HG03521 (cell line): ENCODE measurements around the gene WASF1.
A peak's percentile ranks its signal among the peaks of the same experiment; 100 is the strongest.

Experiments used
- ATAC-seq: cut with Tn5 transposase; IDR thresholded peaks from one replicate; pipeline ENCODE4 v1.9.1; 2021; ENCODE audit warnings: mild to moderate bottlenecking, moderate library complexity; ENCODE audit not compliant: unreplicated experiment

The WASF1 gene

DNA sequence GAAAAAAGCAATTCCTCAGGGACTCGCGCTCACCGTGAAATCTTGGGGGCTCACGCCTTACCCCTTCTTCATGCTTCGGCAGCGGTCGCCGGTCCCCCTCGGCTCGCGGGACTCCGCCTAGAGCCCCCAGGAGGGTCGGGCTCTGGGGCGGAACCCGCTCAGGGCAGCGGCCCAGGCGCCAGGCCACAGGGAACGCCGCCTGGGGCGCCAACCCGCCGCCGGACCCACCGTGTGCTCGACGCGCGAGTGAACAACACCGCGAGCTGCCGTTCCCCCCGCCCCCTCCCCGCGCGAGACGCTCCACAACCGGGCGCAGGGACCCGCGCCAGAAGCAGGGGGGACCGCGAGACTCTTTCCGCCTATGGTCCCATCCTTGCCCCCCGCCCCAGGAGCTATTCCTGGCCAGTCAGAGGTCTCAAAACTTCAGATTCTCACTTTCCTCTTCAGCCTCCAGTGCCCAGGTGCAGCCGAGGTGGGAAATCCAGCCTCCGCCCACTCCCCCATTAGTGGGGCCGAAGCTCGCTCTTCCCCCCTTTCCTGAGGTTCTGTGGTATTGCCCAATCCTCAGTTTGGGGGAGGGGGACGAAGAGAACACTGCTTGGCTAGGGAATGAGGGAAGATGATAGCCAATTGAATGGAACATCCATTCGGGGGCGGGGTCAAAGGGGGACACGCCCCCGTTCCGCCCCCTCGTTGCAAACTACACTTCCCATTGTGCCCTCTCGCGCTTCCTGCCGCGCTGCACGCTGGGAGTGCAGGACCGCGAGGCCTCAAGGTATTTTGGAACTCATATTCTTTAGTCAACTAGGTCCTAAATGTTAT lies at the start of gene WASF1:
WASF1 (minus strand) TSS at position 265 of the 822 bp plus-strand sequence. CDS start 52,069 bp downstream, outside the sequence.
- ATAC-seq = peak; percentile 93

DNA sequence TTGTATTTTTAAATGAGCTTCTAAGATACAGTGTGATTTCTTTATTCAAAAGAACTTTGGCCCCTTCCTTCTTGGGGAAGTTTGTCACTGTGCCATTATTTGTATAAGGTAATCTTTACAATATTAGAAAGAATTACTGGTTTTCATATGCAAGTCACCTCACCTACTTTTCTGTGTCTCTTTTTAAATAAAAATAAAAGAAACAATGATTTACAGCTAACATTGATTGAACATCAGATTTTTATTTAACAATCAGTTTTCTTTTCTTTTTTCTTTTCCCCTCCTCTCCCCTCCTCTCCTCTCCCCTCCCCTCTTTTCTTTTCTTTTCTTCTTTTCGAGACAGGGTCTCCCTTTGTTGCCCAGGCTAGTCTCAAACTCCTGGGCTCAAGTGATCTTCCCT lies 46.8 kb upstream of the WASF1 start:
- no peak for ATAC-seq

DNA sequence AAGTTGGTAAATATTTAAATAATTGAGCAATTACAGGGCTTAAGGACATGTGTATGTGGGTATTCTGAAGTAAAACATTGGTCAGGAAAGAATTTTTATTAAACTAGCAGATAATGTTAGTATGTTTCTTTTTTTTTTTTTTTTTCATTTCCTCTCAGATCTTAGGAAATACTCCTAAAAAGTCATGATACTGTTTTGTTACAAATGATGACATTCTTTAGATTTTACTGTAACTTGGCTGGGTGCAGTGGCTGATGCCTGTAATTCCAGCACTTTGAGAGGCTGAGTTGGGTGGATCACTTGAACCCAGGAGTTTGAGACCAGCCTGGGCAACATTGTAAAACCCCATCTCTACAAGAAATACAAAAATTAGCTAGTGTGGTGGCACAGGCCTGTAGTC lies 42.3 kb upstream of the WASF1 start:
- ATAC-seq = no peak

DNA sequence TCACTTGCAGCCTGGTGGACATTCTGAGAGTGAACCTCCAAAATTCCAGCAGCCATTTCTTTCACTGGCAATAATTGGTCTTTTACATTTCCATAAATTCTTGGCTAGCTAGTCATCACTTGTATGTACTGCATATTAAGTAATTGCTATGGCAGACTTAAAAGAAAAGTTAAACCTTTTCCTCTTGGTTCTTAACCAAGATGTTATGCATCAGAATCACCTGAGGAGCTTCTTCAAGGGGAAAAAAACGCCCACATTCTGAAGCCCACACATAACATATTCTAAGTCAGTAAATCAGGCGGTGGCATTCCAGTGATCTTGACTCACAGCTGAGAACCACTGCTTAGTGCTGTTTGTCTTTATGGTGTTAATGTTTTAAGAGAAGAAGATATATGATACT lies 37.8 kb upstream of the WASF1 start:
- ATAC-seq = no peak

DNA sequence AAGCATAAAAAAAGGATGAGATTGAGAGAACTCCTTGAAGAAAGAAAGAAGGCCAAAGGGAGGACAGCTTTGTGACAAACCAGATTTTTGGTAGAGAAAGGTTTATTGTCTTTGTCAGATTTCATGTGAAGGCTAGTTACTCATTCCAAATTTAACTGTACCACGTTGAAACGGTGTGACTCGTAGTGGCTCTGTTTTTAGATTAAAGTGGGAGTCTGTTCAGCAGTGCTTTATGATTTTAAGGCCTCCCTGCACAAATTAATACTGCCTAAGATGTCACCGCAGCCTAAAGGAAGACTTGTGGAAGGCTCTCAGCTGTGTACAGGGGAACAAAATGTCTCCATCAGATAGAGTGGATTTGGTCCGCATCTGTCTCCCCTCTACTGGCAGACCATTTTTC lies 36.7 kb upstream of the WASF1 start:
- no peak for ATAC-seq

DNA sequence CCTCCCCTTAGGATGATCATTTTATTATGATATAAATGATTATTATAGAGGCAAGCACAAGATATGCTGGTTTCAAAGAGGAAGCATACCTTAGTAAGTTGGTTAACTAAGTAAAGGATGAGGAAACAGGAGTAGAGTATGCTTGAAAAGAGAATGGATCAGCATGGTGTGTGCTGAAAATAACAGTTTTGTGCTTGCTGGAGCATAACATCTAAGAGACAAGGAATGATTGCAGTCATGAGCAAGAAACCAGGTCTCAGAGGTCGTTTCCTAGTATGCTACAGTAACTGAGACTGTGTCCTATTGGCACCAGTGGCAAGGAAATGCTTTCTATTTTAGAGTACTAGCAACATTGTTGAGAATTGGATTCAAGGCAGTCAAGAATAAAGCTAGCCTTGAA lies 34.9 kb upstream of the WASF1 start:
- no peak for ATAC-seq

DNA sequence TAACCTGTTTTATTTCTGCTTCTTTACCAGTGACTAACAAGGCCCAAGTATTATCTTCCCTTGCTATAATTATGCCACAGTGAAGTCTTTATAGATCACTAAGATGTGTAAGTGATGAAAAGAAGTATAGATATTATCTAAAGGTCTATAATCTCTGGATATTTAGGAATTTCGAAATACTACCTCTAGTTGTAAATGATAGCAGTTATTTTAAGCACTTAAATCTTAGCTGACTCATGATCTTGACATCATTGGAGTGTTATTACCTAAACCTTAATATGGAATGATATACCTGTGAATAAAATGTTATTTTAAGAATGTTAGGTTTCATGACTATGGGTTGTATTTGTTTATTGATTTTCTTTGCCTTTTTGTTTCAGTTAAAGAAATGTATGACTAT lies 32.3 kb upstream of the WASF1 start:
- ATAC-seq = no peak

DNA sequence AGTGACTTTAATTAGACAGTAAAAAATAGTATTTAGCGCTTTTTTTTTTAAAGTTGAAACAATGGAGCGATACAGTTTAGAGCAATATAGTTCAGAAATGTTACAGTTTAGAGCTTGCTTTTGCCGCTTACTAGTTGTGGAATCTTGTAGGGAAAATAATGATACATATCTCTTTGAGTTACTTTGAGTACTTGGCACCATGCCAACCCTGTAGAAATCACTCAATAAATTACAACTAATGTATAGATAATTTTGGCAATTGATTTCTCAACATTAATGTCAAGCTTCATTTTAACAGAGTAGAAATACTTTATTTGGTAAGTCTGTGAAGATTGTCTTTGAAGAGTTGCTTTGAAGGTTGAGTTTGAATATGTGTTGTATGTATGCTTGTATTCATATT lies 28.2 kb upstream of the WASF1 start:
- ATAC-seq = no peak

DNA sequence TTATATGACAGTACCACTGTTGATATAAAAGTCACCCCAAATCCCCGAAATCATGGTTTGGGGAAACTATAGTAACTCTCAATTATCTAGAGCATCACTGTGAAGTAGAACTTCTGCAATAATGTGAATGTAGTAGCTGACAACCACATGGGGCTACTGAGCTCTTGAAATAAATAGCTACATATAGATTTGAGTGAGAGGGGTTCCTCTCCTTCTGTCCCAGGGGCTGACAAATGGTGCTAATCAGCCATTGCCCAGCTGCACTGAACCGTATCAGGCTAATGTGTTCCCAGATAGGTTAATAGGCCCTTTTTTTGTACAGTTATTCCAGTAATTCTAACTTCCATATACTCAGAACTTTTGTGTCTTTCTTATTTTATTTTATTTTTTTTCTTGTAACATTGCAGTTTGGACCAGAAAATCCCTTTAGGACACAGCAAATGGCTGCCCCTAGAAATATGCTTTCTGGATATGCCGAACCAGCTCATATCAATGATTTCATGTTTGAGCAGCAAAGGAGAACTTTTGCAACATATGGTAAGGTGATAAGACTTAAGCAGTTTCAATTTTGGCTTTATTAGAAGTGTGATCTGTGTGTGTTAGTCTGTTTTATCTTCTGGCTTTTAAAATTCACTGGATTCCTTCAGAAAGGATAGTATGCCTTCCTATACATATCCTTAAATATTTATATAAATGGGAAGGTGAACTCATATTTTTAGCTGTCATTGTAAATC lies 21.8 kb upstream of the WASF1 start:
- no peak for ATAC-seq

DNA sequence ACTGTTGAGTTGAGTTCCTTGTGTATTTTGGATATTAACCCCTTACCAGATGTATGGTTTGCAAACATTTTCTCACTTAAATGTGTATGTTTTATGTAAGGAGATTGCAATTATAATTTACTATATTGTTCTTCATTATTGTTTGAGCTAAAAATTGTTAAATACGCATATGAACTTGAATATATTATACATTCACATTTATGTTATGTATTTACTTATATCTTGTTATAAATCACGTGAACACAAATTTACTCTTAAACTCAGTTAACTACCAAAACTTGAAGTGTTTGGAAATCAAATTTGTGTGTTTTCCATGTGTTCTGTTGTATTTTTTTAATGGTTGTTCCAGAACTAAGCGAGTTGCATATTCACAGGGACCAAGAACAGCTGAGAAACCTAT lies 19.1 kb upstream of the WASF1 start:
- ATAC-seq = no peak

DNA sequence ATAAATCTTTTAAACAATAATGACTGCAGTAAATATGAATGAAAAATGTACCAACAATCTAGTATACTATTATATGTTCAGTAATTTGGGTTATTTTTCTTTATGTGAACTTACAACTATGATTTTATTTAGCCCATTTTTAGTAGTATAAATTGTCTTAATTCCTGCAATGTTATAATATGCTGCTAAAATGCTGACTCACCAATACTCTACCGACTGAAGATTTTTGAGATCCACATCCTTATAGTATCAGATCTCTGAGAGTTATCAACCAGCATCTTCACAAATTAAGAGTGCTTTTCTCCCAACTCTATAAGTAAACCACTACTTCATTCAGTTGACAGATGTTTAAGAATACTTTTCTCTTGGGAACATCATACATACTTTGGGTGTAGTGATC lies 17.4 kb upstream of the WASF1 start:
- ATAC-seq = no peak

DNA sequence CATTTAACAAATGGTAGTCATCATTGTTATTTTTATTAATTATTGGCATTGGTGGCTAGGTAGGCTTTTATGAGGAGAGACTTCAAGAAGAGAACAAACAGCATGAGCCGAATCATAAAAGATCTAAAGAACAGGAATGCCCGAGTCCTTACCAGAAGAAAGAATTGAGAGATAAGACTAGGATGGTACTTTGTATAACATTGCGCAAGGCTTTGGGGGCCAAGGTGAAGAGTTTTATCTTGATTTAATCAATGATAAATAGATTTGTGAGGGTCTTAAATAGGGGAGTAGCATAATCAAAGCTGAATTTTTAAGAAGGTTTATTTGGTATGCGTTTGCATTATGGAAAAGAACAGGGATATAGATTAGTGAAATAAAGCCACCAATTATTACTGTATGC lies 16.2 kb upstream of the WASF1 start:
- ATAC-seq = no peak

DNA sequence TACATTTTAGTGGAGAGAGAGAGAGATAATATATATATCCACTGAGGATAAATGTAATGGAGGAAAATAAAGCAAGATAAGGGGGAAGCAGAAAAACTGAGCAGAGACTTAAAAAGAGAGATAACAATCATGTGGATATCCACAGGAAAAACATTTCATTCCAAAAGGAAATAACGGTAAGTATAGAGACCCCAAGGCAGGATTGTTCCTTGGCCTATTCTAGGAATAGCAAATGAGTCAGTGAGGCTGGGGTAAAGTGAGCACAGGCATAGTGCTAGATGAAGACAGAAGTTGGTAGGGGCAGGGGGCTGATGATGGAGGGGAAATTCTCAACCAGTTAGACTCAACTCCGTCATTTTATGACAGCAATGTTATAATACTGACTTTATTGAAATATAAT lies 12.0 kb upstream of the WASF1 start:
- no peak for ATAC-seq

DNA sequence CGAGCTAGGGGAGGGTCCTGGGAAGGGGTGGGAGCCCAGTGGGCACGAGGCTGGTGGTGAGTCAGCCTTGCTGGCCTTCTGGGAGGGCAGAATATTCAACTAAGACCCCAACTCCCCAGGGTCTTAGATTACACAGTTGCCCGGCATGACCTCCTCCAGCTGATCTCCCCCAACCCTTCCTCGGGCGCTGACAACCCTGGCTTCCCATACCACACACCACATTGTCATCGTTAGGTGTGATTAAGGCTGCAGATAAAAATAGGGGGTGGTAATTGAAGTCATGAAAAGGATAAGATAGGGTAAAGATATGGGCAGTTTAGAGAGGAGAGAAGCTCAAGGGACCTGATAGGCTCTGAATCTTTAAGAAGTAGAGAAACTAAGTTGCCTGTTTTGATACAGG lies 11.3 kb upstream of the WASF1 start:
- no peak for ATAC-seq

DNA sequence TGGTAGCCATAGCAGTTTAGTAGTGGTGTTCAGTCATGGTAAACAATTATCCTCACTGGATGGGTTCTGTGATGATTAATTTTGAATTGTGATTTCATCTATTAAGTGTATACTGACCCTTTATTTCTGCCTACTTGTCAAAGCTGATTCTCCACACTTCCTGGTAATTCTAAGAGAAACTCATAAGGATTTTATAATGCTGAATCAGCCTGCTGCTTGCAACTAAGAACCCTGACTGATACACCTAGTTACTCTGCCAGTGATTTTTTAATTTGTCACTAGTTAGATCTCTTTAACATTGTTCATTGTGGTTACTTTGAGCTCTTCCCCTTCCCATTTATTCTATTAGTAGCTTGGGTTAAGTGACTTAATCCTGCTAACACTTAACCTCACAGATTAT lies 9.3 kb upstream of the WASF1 start:
- ATAC-seq = no peak

DNA sequence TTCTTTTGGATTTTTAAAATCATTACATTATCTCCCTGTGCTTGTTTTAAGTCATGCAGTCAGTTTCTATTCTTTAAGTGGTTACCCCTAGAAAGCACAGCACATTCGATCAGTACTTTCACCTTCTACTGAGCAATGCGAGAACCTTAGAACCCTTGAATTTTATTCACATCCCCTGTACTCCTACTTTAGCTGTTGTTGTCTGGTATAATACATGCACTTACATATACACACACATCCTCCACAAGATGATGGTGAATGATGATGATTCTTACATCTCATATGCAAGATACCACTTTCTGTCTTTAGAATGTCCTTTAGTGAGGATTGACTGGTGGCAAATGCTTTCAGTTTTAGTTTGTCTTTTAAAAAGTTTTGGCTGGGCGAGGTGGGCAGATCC lies 6.4 kb upstream of the WASF1 start:
- ATAC-seq = peak; percentile 64

DNA sequence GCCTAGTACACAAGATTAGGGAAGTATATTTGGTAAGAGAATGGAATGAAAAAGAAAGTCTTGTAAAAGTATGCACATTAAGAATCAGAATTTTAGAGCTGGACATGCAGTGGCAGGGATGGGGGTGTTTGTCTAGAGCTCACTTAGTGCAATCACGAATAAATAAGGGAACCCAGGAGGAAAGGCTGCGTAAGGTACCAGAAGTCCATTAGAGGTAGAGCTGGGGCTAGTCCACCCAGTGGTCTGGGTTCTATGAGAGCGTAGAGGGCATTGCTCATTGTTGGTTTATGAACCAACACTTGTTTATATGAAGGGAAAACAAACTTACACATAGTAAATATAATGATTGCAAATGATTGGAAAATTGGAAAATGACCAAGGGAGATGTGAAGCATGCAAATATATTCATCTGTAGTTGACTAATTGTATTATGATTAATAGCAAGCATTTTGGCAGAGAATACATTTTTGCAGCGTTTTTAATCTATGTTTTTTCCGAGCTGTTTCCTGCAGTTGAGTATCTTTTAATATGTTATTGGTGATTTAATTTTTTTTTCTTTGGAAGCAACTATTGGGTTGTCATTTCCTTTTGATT lies 3.9 kb upstream of the WASF1 start:
- ATAC-seq = no peak

DNA sequence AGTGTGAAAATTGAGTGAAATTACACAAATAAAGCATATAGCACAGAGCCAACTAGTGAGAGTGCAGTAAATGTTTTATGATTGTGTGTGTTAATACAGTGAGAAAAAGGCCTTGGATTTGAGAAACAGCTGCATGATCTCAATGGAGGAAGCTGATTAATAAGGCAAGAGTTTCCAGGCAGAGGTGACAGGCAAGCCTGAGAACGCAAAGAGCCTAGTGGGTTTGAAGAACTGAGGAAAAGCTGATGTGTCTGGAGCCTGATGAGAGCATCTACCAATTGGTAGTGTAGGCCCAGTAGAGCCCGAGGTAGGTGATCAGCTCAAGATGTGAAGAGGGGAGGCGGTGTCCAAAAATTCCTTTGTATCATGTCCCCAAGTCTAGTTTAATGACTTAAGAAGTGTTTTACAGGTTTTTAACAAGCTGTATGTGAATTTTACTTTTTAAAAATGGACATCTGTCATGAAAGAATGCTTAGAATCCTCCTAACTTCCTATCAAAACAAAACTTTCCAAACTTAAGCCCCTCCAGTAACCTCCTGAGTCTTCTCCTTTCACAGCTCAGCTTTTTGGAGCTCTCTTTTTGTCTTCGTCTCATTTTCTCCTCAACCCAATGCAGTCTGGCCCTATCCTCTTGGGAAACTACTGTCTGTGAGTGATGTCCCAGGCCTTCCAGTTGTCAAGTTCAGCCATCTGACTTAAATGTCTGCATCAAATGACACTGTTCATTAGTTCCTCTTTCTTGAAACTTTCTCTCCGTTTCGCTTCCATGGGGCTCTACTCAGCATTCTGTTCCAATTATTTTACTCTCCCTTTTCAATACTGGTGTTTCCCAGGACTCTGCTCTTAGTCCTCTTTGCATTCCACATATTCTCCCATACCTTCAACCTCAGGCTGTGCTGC lies 1.9 kb upstream of the WASF1 start:
- no peak for ATAC-seq

DNA sequence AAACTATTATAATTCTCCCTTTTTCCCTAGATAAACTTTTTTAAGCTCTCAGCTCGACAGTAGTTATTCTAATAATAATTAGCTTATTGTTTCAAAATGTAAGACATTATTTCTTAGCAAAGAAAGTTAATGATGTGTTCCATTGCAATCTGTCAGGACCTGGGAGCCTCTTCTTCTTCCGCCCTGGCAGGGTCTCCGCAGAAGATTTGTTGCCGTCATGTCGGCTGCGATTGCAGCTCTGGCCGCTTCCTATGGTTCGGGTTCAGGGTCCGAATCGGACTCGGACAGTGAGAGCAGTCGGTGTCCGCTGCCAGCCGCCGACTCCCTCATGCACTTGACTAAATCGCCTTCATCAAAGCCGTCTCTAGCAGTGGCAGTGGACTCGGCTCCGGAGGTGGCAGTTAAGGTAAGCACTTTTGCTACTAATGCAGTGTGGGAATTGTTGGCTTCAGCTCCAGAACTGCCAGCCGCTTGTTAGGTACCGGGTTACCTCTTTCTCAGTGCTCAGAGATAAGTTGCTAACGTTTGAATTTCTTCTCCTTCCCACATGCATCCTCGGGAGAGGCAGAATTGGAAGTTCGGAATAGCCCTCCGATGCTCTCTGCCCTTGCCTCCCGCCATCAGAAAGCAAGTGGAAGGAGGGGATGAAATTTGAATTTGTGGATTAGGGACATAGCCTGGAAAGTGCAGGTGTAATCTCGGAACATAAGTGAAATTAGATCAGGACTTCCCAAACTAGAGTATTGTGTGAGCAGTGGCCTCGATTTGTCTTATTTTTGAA lies 948 bp upstream of the WASF1 start, which contains the start of gene CDC40:
CDC40 (plus strand) TSS at position 200 of the 781 bp plus-strand sequence; CDS start at position 218, 18 bp downstream.
- ATAC-seq = peak; percentile 39
